NOMO-1 (cell line): ENCODE results near the gene SYT1.
"Not testable (repeated sequence)": the region's sequence is repeated elsewhere in the genome, so short reads cannot be mapped to it uniquely, and the experiment has no call there.

Experiments used
- DNase-seq, 2 experiments: peaks; one replicate each; lab custom pipeline; 2025; ENCODE audit not compliant: unreplicated experiment in 2 of 2; lab: John Stamatoyannopoulos, UW

SYT1 gene

DNA sequence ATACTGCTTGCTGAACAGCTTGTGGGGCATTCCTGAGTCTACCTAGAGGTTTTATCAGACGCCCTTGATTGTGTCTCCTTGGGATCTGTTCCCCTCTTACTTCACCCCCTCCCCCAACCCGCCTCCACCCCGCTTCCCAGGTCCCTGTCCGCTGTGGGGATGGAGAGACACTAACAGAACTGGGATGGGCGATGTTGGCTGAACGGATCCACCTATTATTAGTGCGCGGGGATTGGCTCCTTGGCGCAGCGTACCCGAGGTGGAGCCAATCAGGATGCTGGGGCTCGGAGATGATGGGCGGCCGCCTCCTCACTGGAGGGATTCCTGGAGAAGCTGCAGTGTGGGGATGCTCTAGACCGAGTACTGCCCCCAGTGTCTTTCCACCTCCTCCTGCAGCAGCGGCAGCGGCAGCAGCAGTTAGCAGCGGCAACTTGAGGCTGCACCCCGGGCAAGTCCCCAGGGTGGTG lies at the start of gene SYT1:
Gene SYT1 (plus strand): TSS at position 372 of the 467 bp plus-strand sequence.
- DNase-seq = no peak

DNA sequence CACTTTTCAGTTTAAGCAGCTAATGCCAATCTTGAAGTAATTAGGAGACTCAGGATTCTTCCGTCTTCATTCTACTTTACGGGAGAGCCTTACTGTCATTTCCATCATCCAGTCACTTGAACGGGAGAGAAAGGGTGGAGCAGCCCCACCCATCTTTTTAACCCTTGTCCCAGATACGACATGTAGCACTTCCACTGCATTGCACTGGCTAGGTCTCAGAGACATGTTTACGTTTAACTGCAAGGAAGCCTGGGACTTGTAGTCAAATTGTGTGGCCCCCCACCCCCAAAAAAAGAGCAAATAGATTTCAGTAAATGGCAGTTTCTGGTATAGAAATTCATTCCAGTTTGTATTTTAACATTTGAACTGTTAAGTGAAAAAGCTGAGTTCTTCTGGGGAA lies 46.1 kb upstream of the SYT1 start:
- no peak for DNase-seq

DNA sequence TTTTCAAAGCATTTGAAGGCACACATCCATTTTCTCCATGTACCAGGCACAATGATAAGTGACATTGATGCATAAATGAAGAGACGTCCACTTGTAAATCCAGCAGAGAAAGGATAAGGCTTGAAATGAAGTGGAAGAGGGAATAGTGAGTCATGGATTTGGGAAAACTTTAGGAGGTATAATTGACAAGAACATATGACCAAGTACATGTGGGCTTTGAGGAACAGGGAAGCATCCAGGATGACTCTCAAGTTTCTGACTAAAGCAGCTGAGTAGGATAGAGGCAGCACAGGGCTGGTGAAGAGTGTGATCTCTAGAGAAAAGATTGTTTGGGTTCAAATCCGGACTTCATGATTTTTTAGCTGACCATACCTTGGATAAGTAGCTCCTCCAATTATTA lies 43.6 kb upstream of the SYT1 start:
- no peak for DNase-seq

DNA sequence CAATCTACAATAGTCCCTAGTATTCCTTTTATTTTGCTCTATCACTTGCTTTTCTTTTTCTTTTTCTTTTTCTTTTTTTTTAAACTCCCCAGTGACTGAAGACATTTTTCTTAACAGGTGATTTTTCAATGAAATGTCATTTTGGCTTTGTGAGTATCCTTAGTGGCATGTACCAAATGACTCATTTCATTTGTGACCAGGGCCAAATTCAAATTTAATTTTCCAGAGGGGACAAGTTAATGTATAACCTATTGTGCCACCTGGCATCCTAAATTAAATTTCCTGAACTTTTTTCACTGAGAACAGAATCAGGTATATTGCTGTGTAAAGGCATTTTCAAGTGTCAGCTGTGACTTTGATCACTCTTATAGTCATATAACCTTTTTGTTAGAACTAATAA lies 39.7 kb upstream of the SYT1 start:
- DNase-seq = no peak

DNA sequence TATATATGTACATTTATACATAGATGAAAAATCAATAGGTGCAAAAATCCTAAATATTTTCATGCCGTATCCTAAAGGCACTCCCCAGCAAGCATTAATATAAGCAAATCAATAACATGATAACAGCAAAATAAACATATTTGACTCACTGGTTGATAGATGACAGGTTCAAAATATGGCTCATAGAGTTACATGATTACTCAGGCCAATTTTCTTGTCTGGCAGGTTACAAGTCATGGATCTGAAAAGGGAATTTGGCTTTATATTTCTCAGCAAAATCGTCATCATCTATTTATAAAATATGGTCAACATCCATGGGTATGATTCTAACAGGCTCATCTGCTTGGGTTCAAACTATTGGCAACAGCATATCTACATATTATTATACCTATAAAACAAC lies 34.9 kb upstream of the SYT1 start:
- no peak for DNase-seq

DNA sequence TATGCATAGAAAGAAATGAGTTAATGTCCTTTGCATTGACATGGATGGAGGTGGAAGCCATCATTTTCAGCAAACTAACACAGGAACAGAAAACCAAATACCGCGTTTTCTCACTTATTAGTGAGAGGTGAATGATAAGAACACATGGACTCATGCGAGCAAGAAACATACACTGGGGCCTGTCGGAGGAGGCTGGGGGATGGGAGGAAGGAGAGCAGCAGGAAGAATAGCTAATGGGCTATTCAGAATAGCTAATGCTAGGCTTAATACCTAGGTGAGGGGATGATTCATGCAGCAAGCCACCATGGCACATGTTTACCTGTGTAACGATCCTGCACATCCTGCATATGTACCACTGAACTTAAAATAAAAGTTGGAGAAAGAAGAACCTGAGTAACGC lies 29.1 kb upstream of the SYT1 start:
- DNase-seq = no peak

DNA sequence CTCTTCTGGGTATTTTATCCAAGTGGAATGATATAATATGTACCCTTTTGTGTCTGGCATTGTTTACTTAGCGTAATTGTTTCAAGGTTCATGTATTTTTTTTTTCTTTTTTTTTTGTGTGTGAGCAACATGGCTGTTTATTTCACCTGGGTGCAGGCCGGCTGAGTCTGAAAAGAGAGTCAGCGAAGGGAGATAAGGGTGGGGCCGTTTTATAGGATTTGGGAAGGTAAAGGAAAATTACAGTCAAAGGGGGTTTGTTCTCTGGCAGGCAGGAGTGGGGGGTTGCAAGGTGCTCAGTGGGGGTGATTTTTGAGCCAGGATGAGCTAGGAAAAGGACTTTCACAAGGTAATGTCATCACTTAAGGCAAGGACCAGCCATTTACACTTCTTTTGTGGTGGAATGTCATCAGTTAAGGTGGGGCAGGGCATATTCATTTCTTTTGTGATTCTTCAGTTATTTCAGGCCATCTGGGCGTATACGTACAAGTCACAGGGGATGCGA lies 24.0 kb upstream of the SYT1 start:
- DNase-seq = not testable (repeated sequence)

DNA sequence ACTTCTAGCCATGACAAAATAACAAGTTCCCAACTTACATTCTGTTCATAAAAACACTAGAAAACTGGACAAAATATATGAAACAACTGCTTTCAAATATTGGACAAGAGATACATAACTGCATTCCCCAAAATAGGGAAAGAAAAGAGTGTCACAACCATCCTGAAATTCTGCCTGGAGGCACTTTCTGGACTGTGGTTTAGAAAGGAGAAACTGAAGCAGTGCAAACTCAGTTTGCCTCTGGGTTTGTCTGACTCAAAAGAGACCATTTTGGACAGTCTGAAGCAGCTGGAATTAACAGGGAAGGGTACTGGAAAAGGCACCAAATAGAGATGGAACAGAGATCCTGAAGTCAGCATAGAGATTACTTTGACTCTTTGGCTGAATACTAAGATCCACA lies 11.3 kb upstream of the SYT1 start:
- no peak for DNase-seq

DNA sequence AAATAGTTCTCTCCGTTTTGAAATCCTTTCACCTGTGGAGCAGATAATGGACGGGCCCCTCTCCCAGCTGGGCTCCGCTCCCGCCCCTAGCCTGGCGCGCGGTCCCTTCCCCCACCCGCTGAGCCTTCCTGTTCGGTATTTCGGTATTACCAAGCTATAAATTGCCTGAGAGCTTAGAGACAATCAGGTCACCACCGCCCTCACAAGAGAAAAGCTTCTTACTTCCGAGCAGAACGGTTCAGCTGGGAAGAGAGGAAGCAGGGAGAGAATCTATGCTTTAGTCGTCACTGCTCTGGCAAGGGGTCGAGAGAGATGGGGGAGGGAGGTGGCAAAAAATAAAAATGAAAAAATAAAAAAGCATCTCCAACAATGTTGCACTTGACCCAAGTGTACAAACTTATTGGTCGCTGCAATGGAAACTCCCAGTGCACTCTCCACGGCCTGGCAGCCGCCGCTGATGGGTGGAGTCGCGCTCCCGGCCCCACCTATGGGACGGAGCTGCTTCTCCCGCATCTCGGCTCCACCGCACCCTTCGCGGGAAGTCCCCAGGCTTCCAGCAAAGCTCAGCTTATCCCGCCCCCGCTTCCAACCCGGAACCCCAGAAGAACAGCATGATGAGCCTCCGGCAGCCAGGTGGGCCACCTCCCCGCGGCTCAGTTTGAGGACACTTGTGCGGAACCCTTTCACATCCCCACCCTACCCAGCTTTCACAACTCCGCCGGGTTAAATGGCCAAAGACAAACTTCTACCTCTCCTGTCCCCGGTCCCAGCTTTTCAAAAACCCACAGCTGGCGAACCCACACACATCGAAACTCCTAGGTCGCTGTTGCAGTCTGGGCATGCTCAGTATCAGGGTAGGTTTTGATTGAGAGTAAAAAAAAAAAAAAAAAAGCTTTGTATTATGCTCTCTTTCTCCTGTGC lies 832 bp upstream of the SYT1 start:
- no peak for DNase-seq

DNA sequence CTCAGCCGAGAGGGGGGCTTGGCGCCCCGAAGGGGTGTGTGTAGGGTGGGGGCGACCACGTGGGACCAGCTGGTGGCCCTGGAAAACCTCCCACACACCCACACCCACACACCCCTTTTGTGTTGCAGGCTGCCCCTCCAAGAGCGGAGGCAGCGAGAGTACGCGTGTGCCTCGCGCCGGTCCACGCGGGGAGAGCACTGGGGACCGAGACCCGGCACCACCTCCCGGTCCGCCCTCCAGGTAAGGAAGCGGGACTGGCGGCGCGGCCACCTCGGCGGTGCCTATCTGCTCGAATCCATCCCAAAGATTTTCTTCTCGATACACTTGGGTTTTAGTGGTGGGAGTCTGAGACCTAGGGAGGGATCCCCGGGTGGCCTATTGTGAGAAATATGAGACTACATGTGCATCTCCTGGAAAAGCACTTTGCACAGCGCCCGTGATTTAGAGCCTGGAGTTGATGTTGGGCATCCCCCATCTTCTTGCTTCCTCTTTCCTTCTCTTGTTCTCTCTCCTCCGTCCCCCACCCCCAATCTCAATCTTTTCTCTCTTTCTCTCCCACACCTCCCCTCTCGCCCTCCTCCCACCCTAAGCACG lies 393 bp downstream of the SYT1 start:
- no peak for DNase-seq

DNA sequence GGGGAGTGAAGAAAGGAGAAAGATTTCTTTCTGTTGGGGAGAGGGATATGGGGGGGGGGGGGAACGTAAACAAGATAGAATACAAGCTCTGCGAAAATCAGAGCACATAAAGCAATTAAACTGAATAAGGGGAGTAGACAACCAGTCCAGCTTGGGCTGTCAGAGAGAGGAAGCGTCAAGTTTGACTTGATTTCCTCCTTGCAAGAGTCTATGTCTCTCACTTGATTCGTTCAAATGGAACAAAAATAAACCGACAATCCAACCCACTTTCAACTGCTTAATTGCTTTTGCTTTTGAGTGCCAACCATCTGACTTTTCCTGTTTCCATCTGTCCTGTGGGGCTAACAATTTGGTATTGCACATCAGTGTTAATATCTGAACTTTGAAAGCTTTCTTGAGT lies 942 bp downstream of the SYT1 start:
- DNase-seq = no peak

DNA sequence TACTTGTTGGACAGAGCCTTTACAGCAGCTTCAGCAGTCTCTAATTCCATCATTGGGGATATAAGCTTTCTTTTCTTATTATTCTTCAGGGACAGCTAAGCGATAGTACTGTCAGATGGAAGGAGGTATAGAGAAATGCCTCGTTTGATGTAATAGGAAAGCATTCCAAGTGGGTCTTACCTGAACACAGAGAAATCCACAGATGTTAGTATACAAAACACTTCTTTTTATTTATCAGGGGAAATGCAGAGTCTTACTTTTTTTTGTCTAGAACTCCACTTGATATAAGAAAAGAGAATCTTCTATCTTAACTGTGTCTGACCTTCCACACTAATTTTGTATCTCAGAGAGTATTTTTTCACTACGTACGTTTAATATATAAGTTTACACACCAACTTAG lies 1.9 kb downstream of the SYT1 start:
- no peak for DNase-seq

DNA sequence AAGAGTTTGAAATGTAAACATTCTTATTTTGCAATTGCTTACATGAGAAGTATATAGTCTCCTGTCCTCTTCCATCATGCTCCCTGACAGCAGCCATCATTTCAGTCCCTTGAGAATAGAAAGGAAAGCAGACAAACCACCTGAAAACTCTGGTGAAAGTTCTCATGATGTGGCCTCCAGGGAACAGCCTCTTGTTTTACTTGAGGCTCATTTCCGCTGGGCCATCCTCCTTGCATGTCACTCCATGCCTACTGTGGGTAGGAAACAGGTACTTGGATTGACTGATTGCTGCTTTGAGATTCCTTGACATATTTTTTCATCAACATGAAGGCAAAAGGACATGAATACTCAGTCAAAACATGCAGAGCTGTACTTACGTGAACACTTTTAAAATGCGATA lies 6.0 kb downstream of the SYT1 start:
- no peak for DNase-seq

DNA sequence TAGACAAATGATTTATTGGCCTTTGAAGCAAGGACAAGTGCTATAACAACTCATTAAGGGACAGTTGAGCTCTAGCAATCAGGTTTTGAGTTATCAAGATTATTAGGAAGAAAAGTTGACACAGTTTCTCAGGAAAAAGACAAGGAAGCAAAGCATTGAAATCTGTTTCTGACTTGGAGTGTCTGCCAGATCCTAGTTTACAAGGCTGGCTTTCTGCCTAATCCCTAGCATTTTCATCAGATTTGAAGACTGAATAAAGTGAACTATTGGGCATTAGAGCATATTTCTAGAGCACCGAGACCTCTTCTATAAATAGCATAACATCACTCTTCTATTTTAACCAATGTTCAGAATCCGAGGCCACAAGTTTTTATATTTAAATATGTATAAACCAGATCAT lies 7.0 kb downstream of the SYT1 start:
- no peak for DNase-seq

DNA sequence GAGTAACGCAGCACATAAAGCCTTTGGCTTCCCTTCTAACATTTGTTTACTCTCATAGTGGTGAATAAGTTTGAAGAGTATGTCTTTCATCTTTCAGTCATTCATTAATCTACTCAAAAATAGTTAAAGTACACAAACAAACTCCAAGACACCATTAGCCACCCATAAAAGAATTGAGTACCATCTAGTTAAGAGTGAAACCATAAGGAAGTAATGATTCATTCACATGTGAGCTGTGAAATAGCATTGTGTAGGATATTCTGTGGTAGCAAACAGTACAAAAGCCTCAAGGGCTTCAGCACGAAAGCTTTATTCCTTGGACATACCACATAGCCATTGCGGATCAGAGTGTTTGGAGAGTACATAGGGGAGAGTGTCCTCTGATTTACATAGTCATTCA lies 13.9 kb downstream of the SYT1 start:
- no peak for DNase-seq

DNA sequence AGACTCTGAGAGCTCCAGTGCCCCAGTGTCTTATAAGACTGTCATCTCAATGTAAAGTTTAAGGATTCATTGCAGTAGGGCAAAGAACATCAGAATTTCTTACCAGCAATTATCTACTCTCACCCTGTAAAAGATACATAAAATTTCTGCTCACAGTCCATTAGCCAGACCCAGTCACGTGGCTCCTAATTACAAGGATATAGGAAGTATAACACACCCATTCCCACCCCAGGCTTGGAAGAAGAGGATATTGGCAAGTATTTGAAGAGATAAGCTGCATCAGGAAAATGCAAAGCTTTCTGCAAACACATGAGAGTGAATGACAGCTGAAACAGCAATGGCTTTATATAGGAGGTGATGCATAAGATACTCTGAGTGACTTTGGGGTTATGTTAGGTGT lies 14.3 kb downstream of the SYT1 start:
- DNase-seq = no peak

DNA sequence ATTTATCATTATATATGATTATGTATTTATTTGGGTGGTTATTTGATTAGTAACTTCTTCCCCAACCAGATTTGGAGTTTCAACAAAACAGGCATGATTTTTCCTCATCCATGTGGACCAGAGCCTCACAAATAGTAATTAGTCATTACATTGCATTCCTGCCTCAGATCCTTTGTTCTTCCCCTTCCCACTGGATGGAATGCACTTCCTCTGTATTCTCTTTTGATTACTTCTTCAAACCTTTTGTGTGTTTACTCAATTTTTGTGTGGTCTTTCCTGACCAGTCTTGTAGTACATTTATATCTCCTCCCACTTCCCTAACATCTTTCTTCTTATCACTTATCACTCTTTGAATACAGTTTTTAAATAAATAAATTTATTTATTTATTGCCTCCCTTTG lies 15.5 kb downstream of the SYT1 start:
- no peak for DNase-seq

DNA sequence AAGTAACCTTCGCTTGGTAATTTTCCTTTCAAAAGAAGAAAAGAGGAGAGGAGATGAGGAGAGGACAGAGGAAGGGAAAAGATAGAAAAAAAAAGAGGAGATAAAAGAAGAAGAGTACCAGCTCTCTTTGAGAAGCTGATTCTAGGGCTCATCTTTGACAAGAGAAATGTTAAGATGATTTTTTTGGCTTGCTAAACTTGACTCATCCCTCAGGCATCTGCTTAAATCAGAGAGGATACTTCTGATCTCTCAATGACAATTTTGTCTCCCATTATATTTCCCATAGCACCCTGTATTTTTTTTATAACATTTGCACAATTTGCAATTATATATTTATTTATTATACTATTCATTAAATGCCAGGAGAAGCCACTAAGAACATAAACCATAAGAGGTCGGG lies 17.1 kb downstream of the SYT1 start:
- DNase-seq = no peak

DNA sequence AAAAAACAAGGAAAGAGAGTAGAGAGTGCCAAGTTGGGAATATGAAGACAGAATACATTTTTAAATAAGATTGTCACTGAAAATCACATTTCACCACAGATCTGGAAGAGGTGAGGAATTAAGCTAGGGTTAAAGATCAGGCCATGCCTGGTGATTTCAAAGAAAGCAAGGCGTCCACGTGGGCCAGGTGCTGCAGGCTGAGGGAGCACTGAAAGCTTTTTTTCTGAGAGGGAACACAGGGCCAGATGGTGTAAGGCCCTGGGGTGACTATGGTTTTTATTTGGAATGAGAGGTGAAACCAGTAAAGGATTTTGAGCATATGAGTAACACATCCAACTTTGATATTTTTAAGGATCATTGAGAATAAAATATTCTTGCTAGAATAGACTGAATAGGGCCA lies 20.9 kb downstream of the SYT1 start:
- DNase-seq = no peak

DNA sequence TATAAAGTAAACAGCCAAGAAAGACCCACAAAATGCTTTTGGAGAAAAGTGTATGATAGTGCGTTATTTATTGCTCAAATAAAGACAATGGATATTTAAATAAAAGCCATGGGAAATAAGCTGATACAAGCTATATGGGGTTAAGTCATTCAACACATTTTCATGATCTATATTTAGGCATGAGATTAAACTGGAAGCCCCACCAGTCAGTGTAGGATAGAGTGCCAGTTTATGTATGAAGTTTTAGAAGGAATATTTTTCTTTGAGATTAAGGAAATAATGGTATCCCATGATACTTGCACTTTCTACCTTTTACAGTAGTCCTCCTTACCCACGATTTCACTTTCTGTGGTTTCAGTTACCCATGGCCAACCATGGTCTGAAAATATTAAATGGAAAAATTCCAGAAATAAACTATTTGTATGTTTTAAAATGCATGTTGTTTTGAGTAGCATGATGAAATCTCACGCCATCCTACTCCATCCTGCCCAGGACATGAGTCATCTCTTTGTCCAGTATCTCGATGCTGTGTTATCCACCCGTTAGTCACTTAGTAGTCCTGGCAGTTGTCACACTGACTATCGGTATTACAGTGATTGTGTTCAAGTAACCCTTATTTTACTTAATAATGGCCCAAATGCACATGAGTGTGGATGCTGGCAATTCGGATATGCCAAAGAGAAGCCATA lies 22.3 kb downstream of the SYT1 start:
- no peak for DNase-seq

DNA sequence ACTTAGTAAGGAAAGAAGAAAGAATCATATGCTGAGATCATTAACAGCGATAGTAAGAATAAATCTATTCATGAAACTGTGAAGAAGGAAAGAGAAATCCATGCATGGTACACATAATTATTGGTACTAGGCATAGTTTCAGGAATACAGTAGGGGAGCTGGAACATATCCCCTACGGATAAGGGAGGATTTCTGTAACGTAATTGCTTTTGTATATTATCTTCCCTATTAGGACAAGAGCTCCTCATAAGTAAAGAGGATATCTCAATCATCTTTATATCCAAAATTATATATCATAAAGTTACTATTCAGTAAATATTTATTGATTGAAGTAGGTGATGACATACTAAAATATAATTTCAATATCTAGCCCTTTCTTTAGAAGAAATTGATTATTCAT lies 22.9 kb downstream of the SYT1 start:
- DNase-seq = no peak

DNA sequence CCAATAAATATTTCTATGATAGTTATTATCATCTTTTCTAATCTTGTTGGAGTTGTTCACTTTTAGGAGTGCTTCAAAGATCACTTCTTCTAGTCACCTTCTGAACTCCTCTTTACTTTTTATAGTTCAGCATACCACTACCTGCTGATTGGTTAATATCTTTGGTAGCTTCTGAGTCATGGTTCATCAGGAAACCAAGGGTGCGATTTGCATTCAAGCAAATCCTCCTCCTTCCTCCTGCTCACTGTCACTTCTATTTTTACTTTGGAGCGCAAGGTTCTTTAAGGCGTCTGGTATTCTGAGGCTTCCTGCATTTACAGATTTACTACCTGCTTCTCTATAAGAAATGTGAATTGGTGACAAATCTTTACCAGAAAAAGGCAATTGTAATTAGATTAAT lies 24.0 kb downstream of the SYT1 start:
- DNase-seq = peak in 1 of 2 experiments; percentile 54
